Panc1 (cell line): ENCODE results near the gene MCCC2. TPM values are rescaled to one million over a fixed set of nuclear protein-coding genes. Genes with fewer than 3 reads are reported as not detected.
A peak's percentile ranks its signal among the peaks of the same experiment; 100 is the strongest.
"Not testable (repeated sequence)": the region's sequence is repeated elsewhere in the genome, so short reads cannot be mapped to it uniquely, and the experiment has no call there.

ENCODE experiments used
- ATAC-seq: fragments of 200-7000 bp; cut with Tn5 transposase; 2 replicates; pipeline ENCODE4 v1.9.1; 2020; ENCODE audit warnings: mild to moderate bottlenecking, moderate library complexity
- Bru-seq: library from RNA; stranded (reverse); fragments of 400-500 nt; gene quantifications from one replicate; lab custom pipeline; 2021; lab: Mats Ljungman, UMichigan
- BruChase-seq, 2 experiments: library from RNA; stranded (reverse); fragments of 400-500 nt; gene quantifications; one replicate each; lab custom pipeline; 2021; lab: Mats Ljungman, UMichigan
- BruUV-seq: library from RNA; stranded (reverse); fragments of 400-500 nt; replicated peaks from 2 replicates; lab custom pipeline; 2021; lab: Mats Ljungman, UMichigan
- CTCF ChIA-PET: fragments of 300-600 bp; sonication (Branson Sonifier 250); formaldehyde crosslinking; loops from one replicate; lab custom pipeline; 2022; ENCODE audit warnings: antibody characterized with exemption; lab: Charles Lee
- POLR2A ChIA-PET: fragments of 300-600 bp; sonication (Branson Sonifier 250); formaldehyde crosslinking; loops from one replicate; lab custom pipeline; 2022; ENCODE audit warnings: antibody characterized with exemption; lab: Charles Lee
- DNase-seq: peaks from one replicate; pipeline ENCODE4 v3.0.0-alpha.2; 2010; ENCODE audit warnings: low read depth, low spot score
- H3K27ac ChIP-seq: 2 replicates; pipeline ENCODE4 v1.5.1; 2011; ENCODE audit warnings: mild to moderate bottlenecking, low read length, inconsistent platforms
- H3K27me3 ChIP-seq: fragments of 200-500 bp; sonication (Bioruptor generic); 2 replicates; pipeline ENCODE4 v1.6.0; 2014; ENCODE audit warnings: low read length, inconsistent platforms; ENCODE audit not compliant: control insufficient read depth, insufficient read depth
- H3K36me3 ChIP-seq: fragments of 200-500 bp; sonication (Bioruptor generic); 2 replicates; pipeline ENCODE4 v1.5.1; 2014; ENCODE audit warnings: inconsistent platforms, mild to moderate bottlenecking, low read length, moderate library complexity; ENCODE audit not compliant: control insufficient read depth, insufficient read depth
- H3K4me1 ChIP-seq: 2 replicates; pipeline ENCODE4 v1.5.1; 2011; ENCODE audit warnings: inconsistent platforms, mild to moderate bottlenecking, low read length, moderate library complexity; ENCODE audit not compliant: control insufficient read depth, insufficient read depth
- H3K4me3 ChIP-seq, 2 experiments: 2 replicates each; pipeline ENCODE4 v1.5.1; 2011 to 2012; ENCODE audit warnings: low read depth in 2 of 2, low read length in 2 of 2, mild to moderate bottlenecking in 2 of 2, inconsistent platforms in 1 of 2, moderate library complexity in 1 of 2
- H3K9me3 ChIP-seq: fragments of 200-500 bp; sonication (Bioruptor generic); 2 replicates; pipeline ENCODE4 v1.5.1; 2014; ENCODE audit warnings: low read depth, mild to moderate bottlenecking, inconsistent platforms, low read length, moderate library complexity; ENCODE audit not compliant: control insufficient read depth, insufficient read depth
- CTCF ChIP-seq: fragments of 450-650 bp; IDR thresholded peaks from 2 replicates; pipeline ENCODE4 v1.5.1; 2017; ENCODE audit warnings: mild to moderate bottlenecking
- POLR2AphosphoS5 ChIP-seq: IDR thresholded peaks from 2 replicates; pipeline ENCODE4 v1.6.1; 2012; ENCODE audit warnings: mild to moderate bottlenecking, low read depth, low read length, moderate library complexity
- REST ChIP-seq, 2 experiments: IDR thresholded peaks; 2 replicates each; pipeline ENCODE4 v1.6.1; 2011 to 2012; ENCODE audit warnings: low read depth in 2 of 2, control low read depth in 1 of 2, low read length in 1 of 2, mild to moderate bottlenecking in 1 of 2, moderate library complexity in 1 of 2; ENCODE audit not compliant: insufficient read depth in 1 of 2
- SIN3A ChIP-seq: IDR thresholded peaks from 2 replicates; pipeline ENCODE4 v1.6.1; 2012; ENCODE audit warnings: low read depth, mild to moderate bottlenecking, low read length, moderate library complexity, borderline replicate concordance; ENCODE audit not compliant: insufficient read depth
- TCF7L2 ChIP-seq: IDR thresholded peaks from 2 replicates; pipeline ENCODE4 v1.6.1; 2011; ENCODE audit warnings: mild to moderate bottlenecking, low read depth, low read length, inconsistent platforms
- in situ Hi-C: cut with HindIII; loops from 2 replicates; pipeline ENCODE4 v1.10.0; 2016; ENCODE audit warnings: low sequenced_read_pairs, low pct_unique_long_range_greater_than_20kb
- intact Hi-C: fragments of 100-400 bp; cut with micrococcal nuclease; formaldehyde crosslinking; loops from one replicate; pipeline ENCODE4 v1.10.0; 2022; ENCODE audit not compliant: unreplicated experiment
- long read RNA-seq: library from polyadenylated mRNA; unstranded; transcript quantifications from one replicate; pipeline ENCODE4 v2.0.0, GENCODE V29; 2021; ENCODE audit not compliant: unreplicated experiment
- polyA plus RNA-seq: library from polyadenylated mRNA; unstranded; fragments of >200 nt; gene quantifications from one replicate; pipeline ENCODE4 v1.2.1, GENCODE V29; 2012; ENCODE audit warnings: missing spikeins; ENCODE audit not compliant: insufficient read length
- total RNA-seq: library from RNA; stranded (reverse); gene quantifications from one replicate; pipeline ENCODE4 v1.2.1, GENCODE V29; 2021; ENCODE audit not compliant: unreplicated experiment

MCCC2 gene
- total RNA-seq (74.1 TPM), Bru-seq, nascent RNA (percentile 83 among the genes with signal in this experiment), BruChase-seq, experiment 1, labeled RNA remaining after a 2-hour chase (percentile 77 among the genes with signal in this experiment), BruChase-seq, experiment 2, labeled RNA remaining after a 6-hour chase (percentile 84 among the genes with signal in this experiment)
- 35.9 TPM for polyA plus RNA-seq
- long read RNA-seq, transcript MCCC2-201 (17 exons, 3,665 nt): major isoform, 34 of 83 reads
- long read RNA-seq, partial matches to known transcripts: 5 of 83 reads
- long read RNA-seq, other reads (novel, unspliced or antisense): 42 of 83 reads

- no peaks in the 10 kb centered on the region for H3K36me3 ChIP-seq
- DNase-seq: peak; percentile 71
- ChIA-PET CTCF (interaction anchor here (1.0 kb wide), 1 partner anchor 14 kb away, joined by 5 read pairs; no protein-coding TSS in a partner anchor), POLR2A (interaction anchor here (0.5 to 0.6 kb wide), 3 partner anchors 8 to 91 kb away, joined by 5 to 14 read pairs (median 8); no protein-coding TSS in a partner anchor)
- intact Hi-C loops: no loop called here
- H3K4me1 ChIP-seq: peaks cover 12% of the 10 kb centered on the region; the same call in 1 of the 2 replicates
- no TSS peak for BruUV-seq
- peak; percentile 99 for ATAC-seq
- H3K27ac ChIP-seq: peak within 1 kb of the TSS; percentile 90
- no peaks in the 10 kb centered on the region for H3K27me3 ChIP-seq
- H3K4me3 ChIP-seq: peak within 1 kb of the TSS; percentile 71 to 79
- in situ Hi-C loops: no loop called here
- no peaks in the 10 kb centered on the region for H3K9me3 ChIP-seq
- TF ChIP-seq SIN3A (0 out of 2 replicates have a peak, but pooled peaks have one; percentile 68), TCF7L2 (0 out of 2 replicates have a peak, but pooled peaks have one; percentile 18), CTCF (no peak), POLR2AphosphoS5 (peak; percentile 94), REST (IDR thresholded peaks at IDR 0.05; ENCODE audit: insufficient read depth in 1 of 2, low read depth in 2 of 2, low read length in 1 of 2) (no peak)
Observed at GRCh38 chr5:71586941-71587765, at the start of gene MCCC2. TSS of gene MCCC2 (plus strand) at chr5:71587340. CDS start at chr5:71587426, 86 bp downstream.

- Histone ChIP-seq H3K4me1 (no peaks in the 10 kb centered on the region), H3K36me3 (peaks cover 22% of the 10 kb centered on the region), H3K9me3 (no peaks in the 10 kb centered on the region), H3K4me3 (no peak overlapping the region), H3K27ac (no peak overlapping the region), H3K27me3 (no peaks in the 10 kb centered on the region)
- ATAC-seq: no peak
- ChIA-PET POLR2A (no interaction called here), CTCF (no interaction called here)
- intact Hi-C loops: no loop called here
- no TSS peak for BruUV-seq
- no peak for TF ChIP-seq TCF7L2
- no peak for TF ChIP-seq SIN3A
- TF ChIP-seq POLR2AphosphoS5: no peak
- TF ChIP-seq CTCF: no peak
- TF ChIP-seq REST (IDR thresholded peaks at IDR 0.05; ENCODE audit: insufficient read depth in 1 of 2, low read depth in 2 of 2, low read length in 1 of 2): no peak
- in situ Hi-C loops: no loop called here
- DNase-seq: no peak
Observed at GRCh38 chr5:71537687-71538086, 49.5 kb upstream of the MCCC2 start.

- H3K4me3 ChIP-seq, CTCF ChIA-PET, H3K27me3 ChIP-seq, POLR2A ChIA-PET, H3K4me1 ChIP-seq, H3K27ac ChIP-seq, DNase-seq, H3K9me3 ChIP-seq, BruUV-seq, in situ Hi-C loops, intact Hi-C loops, ATAC-seq: not testable (repeated sequence)
- H3K36me3 ChIP-seq: peaks cover 22% of the 10 kb centered on the region
Observed at GRCh38 chr5:71550885-71551284, 36.3 kb upstream of the MCCC2 start.
